Cardiac fibroblast (primary cell): ENCODE results near the gene HELZ2.
"Not testable (repeated sequence)": the region's sequence is repeated elsewhere in the genome, so short reads cannot be mapped to it uniquely, and the experiment has no call there.

Experiments used
- DNase-seq, 2 donors: peaks; one replicate each; pipeline versions ENCODE4 v3.0.0 to v3.0.0-alpha.2; 2010; ENCODE audit warnings: low read depth in 2 of 2
- H3K4me3 ChIP-seq, 2 donors: replicated peaks in 1 of 2; 1 replicate in 1 of 2; 2 replicates in 1 of 2; pipeline ENCODE4 v1.5.1; 2011; ENCODE audit warnings: low read depth in 2 of 2, low read length in 2 of 2, mild to moderate bottlenecking in 2 of 2, moderate library complexity in 1 of 2
- CTCF ChIP-seq: IDR thresholded peaks from one replicate; pipeline ENCODE4 v1.5.1; 2011; ENCODE audit warnings: low read depth, mild to moderate bottlenecking, low read length, inconsistent platforms

The HELZ2 gene

DNA sequence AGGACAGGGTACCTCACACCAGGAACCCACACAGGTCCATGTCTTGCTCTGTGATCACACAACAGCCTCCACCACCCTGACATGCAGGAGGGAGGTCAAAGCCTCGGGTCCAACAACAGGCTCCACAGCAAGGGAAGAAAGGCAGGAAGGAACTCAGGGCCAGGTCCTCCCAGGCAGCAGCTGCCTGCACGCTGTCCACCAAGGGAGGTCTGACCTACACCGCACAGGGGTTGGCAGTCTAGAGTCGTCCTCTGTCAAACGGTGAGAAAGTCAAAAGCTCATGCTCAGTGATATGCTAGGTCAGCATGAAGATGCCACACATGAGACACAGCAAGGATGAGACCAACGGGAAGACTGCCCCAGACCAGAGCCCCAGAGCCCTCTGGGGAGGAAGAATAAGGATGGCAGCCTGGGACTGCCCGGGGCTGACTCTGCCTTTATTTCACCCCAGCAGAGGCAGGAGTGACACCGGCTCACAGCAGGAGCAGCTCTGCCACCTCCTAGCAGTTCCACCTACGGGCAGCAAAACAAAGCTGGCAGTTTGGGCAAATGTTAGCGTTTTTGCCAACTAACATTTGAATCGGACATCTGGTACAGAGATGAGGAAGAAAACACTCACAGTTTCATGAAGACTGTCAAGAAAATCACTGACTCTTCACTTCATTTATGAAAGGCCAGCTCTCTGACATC lies 44.4 kb upstream of the HELZ2 start:
- H3K4me3 ChIP-seq = no peak overlapping the region
- no peak for DNase-seq
- no peak for TF ChIP-seq CTCF

DNA sequence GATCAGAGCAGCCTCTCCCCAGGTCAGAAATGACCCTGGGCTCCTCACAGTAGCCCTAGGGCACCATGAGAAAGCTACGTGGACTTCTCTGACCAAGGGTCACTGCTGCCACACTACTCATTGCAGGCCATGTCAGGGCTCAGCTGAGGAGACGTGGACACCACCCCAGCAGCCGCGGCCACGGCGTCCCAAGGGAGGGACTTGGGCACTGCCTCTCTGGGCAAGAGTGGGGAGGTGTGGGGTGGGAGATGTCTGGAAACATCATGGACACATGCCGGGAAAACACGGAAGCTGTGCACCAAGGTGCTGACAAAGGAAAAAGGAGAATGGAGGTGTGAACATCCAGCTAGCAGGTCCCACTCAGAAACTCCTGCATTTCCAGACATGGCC lies 43.8 kb upstream of the HELZ2 start:
- no peak for TF ChIP-seq CTCF
- DNase-seq = no peak
- H3K4me3 ChIP-seq = no peak overlapping the region

DNA sequence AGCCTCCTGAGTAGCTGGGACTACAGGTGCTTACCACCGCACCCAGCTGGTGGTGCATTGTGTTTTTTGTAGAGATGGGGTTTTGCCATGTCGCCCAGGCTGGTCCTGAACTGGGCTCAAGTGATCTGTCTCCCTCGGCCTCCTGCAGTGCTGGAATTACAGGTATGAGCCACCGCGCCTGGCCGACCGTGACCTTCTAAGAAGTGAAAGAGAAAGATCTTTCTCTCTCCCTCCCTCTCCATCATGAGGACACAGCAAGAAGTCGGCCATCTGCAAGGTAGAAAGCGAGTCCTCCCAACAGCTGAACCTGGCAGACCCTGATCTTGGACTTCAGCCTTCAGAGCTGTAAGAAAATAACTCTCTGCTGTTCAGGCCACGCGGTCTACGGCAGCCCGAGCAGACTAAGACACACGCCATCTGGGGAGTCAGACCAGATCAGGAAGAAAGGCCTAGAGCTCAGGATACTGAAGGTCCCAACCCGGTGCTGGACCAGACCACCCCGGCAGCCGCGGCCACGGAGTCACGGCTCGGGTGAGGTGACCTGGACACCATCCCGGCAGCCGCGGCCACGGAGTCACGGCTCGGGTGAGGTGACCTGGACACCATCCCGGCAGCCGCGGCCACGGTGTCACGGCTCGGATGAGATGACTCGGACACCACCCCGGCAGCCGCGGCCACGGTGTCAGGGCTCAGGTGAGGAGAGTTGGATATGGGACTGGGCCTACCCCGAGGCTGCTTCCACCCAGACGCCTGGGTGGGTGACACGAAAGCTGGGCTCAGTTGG lies 43.2 kb upstream of the HELZ2 start:
- no peak for TF ChIP-seq CTCF
- no peak overlapping the region for H3K4me3 ChIP-seq

GRCh38 chr20:63613863-63614594 lies 40.0 kb upstream of the HELZ2 start:
- DNase-seq = peak in 1 of 2 donors; percentile 10
- TF ChIP-seq CTCF = peak; percentile 31
- not testable (repeated sequence) for H3K4me3 ChIP-seq

More for the DNA sequence above, 43.2 kb upstream of the HELZ2 start:
- DNase-seq = no peak

GRCh38 chr20:63612276-63612931 lies 38.4 kb upstream of the HELZ2 start:
- DNase-seq = no peak
- no peak overlapping the region for H3K4me3 ChIP-seq
- TF ChIP-seq CTCF = no peak

DNA sequence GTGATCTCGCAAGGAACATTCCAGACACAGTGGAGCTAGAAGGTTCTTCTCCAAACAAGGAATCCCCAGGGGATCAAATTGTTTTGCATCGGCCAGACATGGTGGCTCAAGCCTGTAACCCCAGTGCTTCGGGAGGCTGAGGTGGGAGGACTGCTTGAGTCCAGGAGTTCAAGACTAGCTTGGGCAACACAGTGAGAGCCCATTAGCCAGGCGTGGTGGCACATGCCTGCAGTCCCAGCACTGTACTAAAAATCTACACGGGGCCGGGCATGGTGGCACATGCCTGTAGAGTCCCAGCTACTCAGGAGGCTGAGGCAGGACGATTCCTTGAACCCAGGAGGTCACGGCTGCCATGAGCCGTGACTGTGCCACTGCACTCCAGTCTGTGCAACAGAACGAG lies 37.6 kb upstream of the HELZ2 start:
- peak in 1 of 2 donors; percentile 16 for DNase-seq
- no peak overlapping the region for H3K4me3 ChIP-seq
- no peak for TF ChIP-seq CTCF
